Sigmoid colon (tissue), 4 donors: ENCODE measurements around the gene EVA1A.

ENCODE experiments used
- EP300 ChIP-seq, 4 donors: sonication (generic); formaldehyde crosslinking; IDR thresholded peaks; one replicate each; pipeline ENCODE4 v1.6.1; 2017; ENCODE audit warnings: antibody characterized with exemption in 4 of 4
- POLR2A ChIP-seq, 2 donors: fragments of 450-650 bp; IDR thresholded peaks; one replicate each; pipeline ENCODE4 v1.6.1; 2016; ENCODE audit warnings: antibody characterized with exemption in 2 of 2, mild to moderate bottlenecking in 2 of 2, moderate library complexity in 2 of 2
- POLR2AphosphoS5 ChIP-seq, 4 donors: sonication (generic); formaldehyde crosslinking; IDR thresholded peaks; one replicate each; pipeline ENCODE4 v1.6.1; 2017; ENCODE audit warnings: antibody characterized with exemption in 4 of 4
- TF ChIP-seq, protein P1 (sequence below), 4 experiments: fragments of 450-650 bp in 3 of 4; fragments of 200-600 bp in 1 of 4; IDR thresholded peaks; one replicate each; pipeline ENCODE4 v1.5.1; 2016 to 2019; ENCODE audit warnings: antibody characterized with exemption in 4 of 4, mild to moderate bottlenecking in 3 of 4, moderate library complexity in 2 of 4

DNA sequence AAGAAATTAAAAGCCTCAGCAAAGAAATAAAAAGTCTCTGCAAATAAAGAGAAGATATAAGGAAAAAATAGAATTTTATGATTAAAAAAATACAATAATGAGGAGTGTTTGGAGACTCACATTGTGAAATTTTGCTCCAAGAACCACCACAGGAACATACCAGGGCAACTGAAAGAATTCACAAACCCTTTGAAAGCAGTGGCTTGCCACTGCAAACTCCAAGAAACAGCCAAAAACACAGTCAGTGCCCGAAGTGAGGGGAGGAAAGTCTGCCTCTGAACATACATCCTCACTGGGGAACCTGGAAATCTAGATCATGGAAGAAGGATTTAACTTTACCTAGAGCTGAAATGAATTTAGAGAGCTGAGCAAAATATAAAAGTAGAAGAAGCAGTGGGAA, 33.1 kb downstream of the EVA1A start:
- TF ChIP-seq, protein P1, sequence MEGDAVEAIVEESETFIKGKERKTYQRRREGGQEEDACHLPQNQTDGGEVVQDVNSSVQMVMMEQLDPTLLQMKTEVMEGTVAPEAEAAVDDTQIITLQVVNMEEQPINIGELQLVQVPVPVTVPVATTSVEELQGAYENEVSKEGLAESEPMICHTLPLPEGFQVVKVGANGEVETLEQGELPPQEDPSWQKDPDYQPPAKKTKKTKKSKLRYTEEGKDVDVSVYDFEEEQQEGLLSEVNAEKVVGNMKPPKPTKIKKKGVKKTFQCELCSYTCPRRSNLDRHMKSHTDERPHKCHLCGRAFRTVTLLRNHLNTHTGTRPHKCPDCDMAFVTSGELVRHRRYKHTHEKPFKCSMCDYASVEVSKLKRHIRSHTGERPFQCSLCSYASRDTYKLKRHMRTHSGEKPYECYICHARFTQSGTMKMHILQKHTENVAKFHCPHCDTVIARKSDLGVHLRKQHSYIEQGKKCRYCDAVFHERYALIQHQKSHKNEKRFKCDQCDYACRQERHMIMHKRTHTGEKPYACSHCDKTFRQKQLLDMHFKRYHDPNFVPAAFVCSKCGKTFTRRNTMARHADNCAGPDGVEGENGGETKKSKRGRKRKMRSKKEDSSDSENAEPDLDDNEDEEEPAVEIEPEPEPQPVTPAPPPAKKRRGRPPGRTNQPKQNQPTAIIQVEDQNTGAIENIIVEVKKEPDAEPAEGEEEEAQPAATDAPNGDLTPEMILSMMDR (IDR thresholded peaks at IDR 0.05): no peak
- TF ChIP-seq POLR2A (IDR thresholded peaks at IDR 0.05) (no peak), POLR2AphosphoS5 (IDR thresholded peaks at IDR 0.05) (no peak), EP300 (IDR thresholded peaks at IDR 0.05) (no peak)
